GM12878 (cell line): ENCODE measurements around the gene GMDS. TPM values are rescaled to one million over a fixed set of nuclear protein-coding genes. Genes with fewer than 3 reads are reported as not detected.

Experiments used
- ATAC-seq: fragments of 200-7000 bp; cut with Tn5 transposase; 3 replicates; pipeline ENCODE4 v1.9.1; 2020; ENCODE audit warnings: mild to moderate bottlenecking, moderate library complexity
- BruUV-seq: library from RNA; stranded (reverse); fragments of 400-500 nt; replicated peaks from 2 replicates; lab custom pipeline; 2021; lab: Mats Ljungman, UMichigan
- CTCF ChIA-PET: fragments of 300-600 bp; sonication (Branson Sonifier 250); formaldehyde crosslinking; extraction: SDS; loops from one replicate; lab custom pipeline; 2021; ENCODE audit warnings: inconsistent platforms; lab: Yijun Ruan, JAX
- POLR2A ChIA-PET: fragments of 350-600 bp; formaldehyde crosslinking; extraction: SDS; loops from one replicate; lab custom pipeline; 2021; ENCODE audit warnings: inconsistent platforms; lab: Charles Lee
- RAD21 ChIA-PET: fragments of 300-600 bp; sonication (Branson Sonifier 250); formaldehyde crosslinking; loops from one replicate; lab custom pipeline; 2023; ENCODE audit warnings: antibody characterized with exemption; ENCODE audit not compliant: unreplicated experiment; lab: Charles Lee
- SMC1A ChIA-PET: fragments of 300-600 bp; sonication (Branson Sonifier 250); formaldehyde crosslinking; loops from one replicate; lab custom pipeline; 2023; ENCODE audit not compliant: unreplicated experiment, uncharacterized antibody; lab: Charles Lee
- DNase-seq: peaks from one replicate; pipeline ENCODE4 v3.0.0-alpha.2; 2011; ENCODE audit warnings: low read depth, low spot score
- FAIRE-seq: peaks from 3 replicates; lab custom pipeline; 2011; peaks lifted over from hg19 to GRCh38; lab: Jason Lieb, UNC
- H2AFZ ChIP-seq: 2 replicates; pipeline ENCODE4 v1.6.0; 2011; ENCODE audit warnings: low read depth, low read length, control low read depth; ENCODE audit not compliant: control insufficient read depth
- H3K27ac ChIP-seq: 2 replicates; pipeline ENCODE4 v1.5.1; 2011; ENCODE audit warnings: control low read depth; ENCODE audit not compliant: control insufficient read depth, insufficient read depth
- H3K27me3 ChIP-seq, 2 experiments: replicated peaks in 1 of 2; 2 replicates each; pipeline versions ENCODE4 v1.6.0 to v1.6.1; 2011; ENCODE audit warnings: low read length in 1 of 2; ENCODE audit not compliant: control insufficient read depth in 2 of 2, insufficient read depth in 2 of 2
- H3K36me3 ChIP-seq, 2 experiments: 2 replicates each; pipeline ENCODE4 v1.5.1; 2011; ENCODE audit warnings: low read length in 1 of 2; ENCODE audit not compliant: control insufficient read depth in 2 of 2, insufficient read depth in 2 of 2
- H3K4me1 ChIP-seq: 2 replicates; pipeline ENCODE4 v1.6.1; 2011; ENCODE audit warnings: mild to moderate bottlenecking, low read length, moderate library complexity, mixed read lengths; ENCODE audit not compliant: control insufficient read depth, insufficient read depth
- H3K4me2 ChIP-seq: 2 replicates; pipeline ENCODE4 v1.6.0; 2011; ENCODE audit warnings: control low read depth; ENCODE audit not compliant: control insufficient read depth, insufficient read depth
- H3K4me3 ChIP-seq: fragments of 200-600 bp; sonication (generic); 2 replicates; pipeline ENCODE4 v1.5.1; 2016
- H3K79me2 ChIP-seq: 2 replicates; pipeline ENCODE4 v1.6.0; 2011; ENCODE audit warnings: low read length; ENCODE audit not compliant: control insufficient read depth, insufficient read depth
- H3K9ac ChIP-seq: 2 replicates; pipeline ENCODE4 v1.8.0; 2011; ENCODE audit warnings: low read length, control low read depth, mixed read lengths; ENCODE audit not compliant: control insufficient read depth, insufficient read depth
- H3K9me3 ChIP-seq: replicated peaks from 3 replicates; pipeline ENCODE4 v1.5.1; 2011; ENCODE audit warnings: mild to moderate bottlenecking, low read length; ENCODE audit not compliant: control insufficient read depth, insufficient read depth
- H4K20me1 ChIP-seq: 2 replicates; pipeline ENCODE4 v1.6.0; 2011; ENCODE audit not compliant: control insufficient read depth, insufficient read depth
- CREM ChIP-seq: IDR thresholded peaks from 2 replicates; pipeline ENCODE4 v1.6.1; 2014; ENCODE audit warnings: antibody characterized with exemption, low read depth
- CUX1 ChIP-seq: IDR thresholded peaks from 2 replicates; pipeline ENCODE4 v1.6.1; 2012; ENCODE audit warnings: improper control_type of control experiment, low read depth, low read length; ENCODE audit not compliant: insufficient replicate concordance
- ESRRA ChIP-seq: IDR thresholded peaks from 2 replicates; pipeline ENCODE4 v1.6.1; 2012; ENCODE audit warnings: mild to moderate bottlenecking, low read length, improper control_type of control experiment
- KDM1A ChIP-seq: fragments of 200-600 bp; sonication (generic); IDR thresholded peaks from 2 replicates; pipeline ENCODE4 v1.6.1; 2016; ENCODE audit warnings: borderline replicate concordance
- KLF5 ChIP-seq: fragments of 450-650 bp; IDR thresholded peaks from 2 replicates; pipeline ENCODE4 v1.6.1; 2014; ENCODE audit warnings: mild to moderate bottlenecking; ENCODE audit not compliant: partially characterized antibody
- MYB ChIP-seq: fragments of 150-350 bp; IDR thresholded peaks from 2 replicates; pipeline ENCODE4 v1.6.1; 2014; ENCODE audit warnings: mild to moderate bottlenecking, low read depth, low read length, borderline replicate concordance
- POLR2AphosphoS2 ChIP-seq: IDR thresholded peaks from 2 replicates; pipeline ENCODE4 v1.6.1; 2011; ENCODE audit warnings: low read depth, mild to moderate bottlenecking, low read length, improper control_type of control experiment, moderate library complexity
- RCOR1 ChIP-seq: conservative IDR thresholded peaks from 2 replicates; pipeline ENCODE4 v1.6.1; 2012; ENCODE audit warnings: low read depth, low read length, improper control_type of control experiment
- SUZ12 ChIP-seq: fragments of 200-600 bp; sonication (generic); IDR thresholded peaks from one replicate; pipeline ENCODE4 v1.6.1; 2018; ENCODE audit warnings: antibody characterized with exemption, mild to moderate bottlenecking; ENCODE audit not compliant: unreplicated experiment
- USF2 ChIP-seq: IDR thresholded peaks from 2 replicates; pipeline ENCODE4 v1.6.1; 2011; ENCODE audit warnings: low read depth, low read length, improper control_type of control experiment, borderline replicate concordance
- YBX1 ChIP-seq: fragments of 450-650 bp; IDR thresholded peaks from 2 replicates; pipeline ENCODE4 v1.6.1; 2016; ENCODE audit warnings: antibody characterized with exemption
- ZZZ3 ChIP-seq: IDR thresholded peaks from 2 replicates; pipeline ENCODE4 v1.6.1; 2011; ENCODE audit warnings: low read depth; ENCODE audit not compliant: control insufficient read depth, insufficient read length
- WGBS: methylation state at CpG from one replicate; pipeline ENCODE4 v1.1.6; 2016; ENCODE audit warnings: low lambda C conversion rate; ENCODE audit not compliant: insufficient replicate concordance, insufficient coverage; ENCODE audit errors: missing lambda C conversion rate; 5-methylcytosine and 5-hydroxymethylcytosine counted together
- in situ Hi-C: fragments of 300-500 bp; cut with MboI; formaldehyde crosslinking; loops from 9 replicates; pipeline ENCODE4 v1.14.3; 2018; ENCODE audit warnings: mixed read lengths
- intact Hi-C: fragments of 100-400 bp; cut with micrococcal nuclease; formaldehyde crosslinking; loops from one replicate; pipeline ENCODE4 v1.14.2; 2022; ENCODE audit not compliant: unreplicated experiment
- polyA plus RNA-seq, 11 experiments: library from polyadenylated mRNA; depleted of rRNA in 4 of 11; unstranded in 6 of 11; stranded (reverse) in 5 of 11; fragments of >200 nt; fragmentation: Nextera tagmentation in 4 of 11; fragmentation: Illumina TruSeq in 1 of 11; extraction: Ambion mirVana in 4 of 11; extraction: Trizol in 1 of 11; gene quantifications; 1 replicate in 1 of 11; 2 replicates in 10 of 11; pipeline versions ENCODE4 v1.2.1 to v1.2.3, GENCODE V29; 2011 to 2016; ENCODE audit warnings: inconsistent platforms in 2 of 11, missing spikeins in 2 of 11, low read depth in 1 of 11
- total RNA-seq, 4 experiments: library from RNA; depleted of rRNA in 3 of 4; stranded (reverse); fragments of >200 nt in 3 of 4; fragmentation: Illumina TruSeq in 1 of 4; extraction: Trizol in 1 of 4; gene quantifications; 2 replicates each; pipeline versions ENCODE4 v1.2.1 to v1.2.3, GENCODE V29; 2013 to 2021

The GMDS gene
- total and polyA plus RNA-seq, 10 of the 15 experiments (the other 5 are each of a cell fraction or from before 2014, with no cell fraction given), result 0.61 to 53.8 (median 29.3) TPM

- no peaks in the 10 kb centered on the region for H3K27me3 ChIP-seq
- DNase-seq, result no peak
- H4K20me1 ChIP-seq, result peaks cover 3% of the 10 kb centered on the region; the same call in 1 of the 2 replicates
- intact Hi-C loops (no loop called here), in situ Hi-C loops (no loop called here)
- no peak overlapping the region for H3K4me2 ChIP-seq
- ChIA-PET SMC1A (no interaction called here), POLR2A (no interaction called here), CTCF (no interaction called here), RAD21 (no interaction called here)
- H3K27ac ChIP-seq, result no peak overlapping the region
- no peaks in the 10 kb centered on the region for H3K4me1 ChIP-seq
- TF ChIP-seq SUZ12 (no peak), KLF5 (no peak)
- H3K36me3 ChIP-seq, result no peaks in the 10 kb centered on the region
- no peak for ATAC-seq
- no TSS peak for BruUV-seq
- no peak overlapping the region for H3K4me3 ChIP-seq
- H3K9ac ChIP-seq, result no peak overlapping the region
- no peak for FAIRE-seq
- no peaks in the 10 kb centered on the region; the same call in 2 of the 3 replicates for H3K9me3 ChIP-seq
- H3K79me2 ChIP-seq, result no peaks in the 10 kb centered on the region
- H2AFZ ChIP-seq, result no peak overlapping the region
Measured at GRCh38 chr6:2179950-2180349, 65.5 kb downstream of the GMDS start.

GRCh38 chr6:2179241-2179640 lies 66.2 kb downstream of the GMDS start:
- Histone ChIP-seq H3K79me2 (no peaks in the 10 kb centered on the region), H3K9ac (no peak overlapping the region), H3K4me3 (no peak overlapping the region), H3K4me2 (no peak overlapping the region), H3K36me3 (no peaks in the 10 kb centered on the region), H3K27ac (no peak overlapping the region), H3K4me1 (no peaks in the 10 kb centered on the region), H3K9me3 (no peaks in the 10 kb centered on the region; the same call in 2 of the 3 replicates), H4K20me1 (no peaks in the 10 kb centered on the region; the same call in 1 of the 2 replicates), H3K27me3 (no peaks in the 10 kb centered on the region), H2AFZ (no peak overlapping the region)
- DNase-seq (no peak), FAIRE-seq (no peak), ATAC-seq (no peak)
- WGBS, result 38% methylated on average over 1 of the region's 1 CpG
- in situ Hi-C loops, result no loop called here
- no TSS peak for BruUV-seq
- intact Hi-C loops, result no loop called here
- POLR2A ChIA-PET, result no interaction called here
- SMC1A ChIA-PET, result no interaction called here
- RAD21 ChIA-PET, result no interaction called here
- CTCF ChIA-PET, result no interaction called here
- no peak for TF ChIP-seq RCOR1
- no peak for TF ChIP-seq CREM
- no peak for TF ChIP-seq MYB
- no peak for TF ChIP-seq POLR2AphosphoS2
- TF ChIP-seq USF2, result no peak
- TF ChIP-seq ESRRA, result no peak
- TF ChIP-seq KDM1A, result no peak
- TF ChIP-seq ZZZ3, result no peak
- TF ChIP-seq CUX1, result no peak
- TF ChIP-seq YBX1, result no peak
